SK-N-SH treated with all-trans-retinoic acid at 6 μM for 48 hours (cell line): ENCODE results near the gene TMEM263.
"Not testable (repeated sequence)": the region's sequence is repeated elsewhere in the genome, so short reads cannot be mapped to it uniquely, and the experiment has no call there.

ENCODE experiments used
- ATAC-seq: fragments of 200-7000 bp; cut with Tn5 transposase; 3 replicates; pipeline ENCODE4 v1.9.1; 2020; ENCODE audit warnings: mild to moderate bottlenecking, moderate library complexity
- ARNTL ChIP-seq: fragments of 450-650 bp; formaldehyde crosslinking; IDR thresholded peaks from 2 replicates; pipeline ENCODE4 v1.5.0; 2020; ENCODE audit warnings: low read depth, mild to moderate bottlenecking, moderate library complexity, borderline replicate concordance
- BACH2 ChIP-seq: fragments of 250-450 bp; sonication (Bioruptor Pico); IDR thresholded peaks from 2 replicates; pipeline ENCODE4 v1.9.0; 2021; ENCODE audit warnings: mild to moderate bottlenecking, borderline replicate concordance
- CREB5 ChIP-seq: fragments of 250-450 bp; sonication (Bioruptor Pico); IDR thresholded peaks from 2 replicates; pipeline ENCODE4 v1.5.1; 2020; ENCODE audit warnings: low read depth, mild to moderate bottlenecking, moderate library complexity
- CSDC2 ChIP-seq: fragments of 250-450 bp; sonication (Bioruptor Pico); IDR thresholded peaks from 2 replicates; pipeline ENCODE4 v1.5.0; 2020; ENCODE audit warnings: mild to moderate bottlenecking, moderate library complexity
- ESRRG ChIP-seq: fragments of 250-450 bp; sonication (Bioruptor Pico); IDR thresholded peaks from 2 replicates; pipeline ENCODE4 v1.6.1; 2021; ENCODE audit warnings: mild to moderate bottlenecking
- GLIS3 ChIP-seq: fragments of 250-450 bp; sonication (Bioruptor Pico); IDR thresholded peaks from 2 replicates; pipeline ENCODE4 v1.5.0; 2020; ENCODE audit warnings: mild to moderate bottlenecking, moderate library complexity
- PATZ1 ChIP-seq: fragments of 250-450 bp; sonication (Bioruptor Pico); IDR thresholded peaks from 2 replicates; pipeline ENCODE4 v1.8.0; 2020; ENCODE audit warnings: mild to moderate bottlenecking, moderate library complexity, borderline replicate concordance
- POU6F1 ChIP-seq: fragments of 250-450 bp; sonication (Bioruptor Pico); IDR thresholded peaks from 2 replicates; pipeline ENCODE4 v1.8.0; 2021; ENCODE audit warnings: low read depth, mild to moderate bottlenecking, moderate library complexity, borderline replicate concordance
- SNAI2 ChIP-seq: fragments of 250-450 bp; sonication (Bioruptor Pico); IDR thresholded peaks from 2 replicates; pipeline ENCODE4 v1.5.0; 2020; ENCODE audit warnings: mild to moderate bottlenecking, moderate library complexity
- TCF4 ChIP-seq: fragments of 250-450 bp; sonication (Bioruptor Pico); IDR thresholded peaks from 2 replicates; pipeline ENCODE4 v1.8.0; 2021; ENCODE audit warnings: mild to moderate bottlenecking, moderate library complexity, borderline replicate concordance
- TOX ChIP-seq: fragments of 250-450 bp; sonication (Bioruptor Pico); IDR thresholded peaks from 2 replicates; pipeline ENCODE4 v1.8.0; 2021; ENCODE audit warnings: mild to moderate bottlenecking, moderate library complexity, borderline replicate concordance
- TSHZ2 ChIP-seq: fragments of 250-450 bp; sonication (Bioruptor Pico); IDR thresholded peaks from 2 replicates; pipeline ENCODE4 v1.5.0; 2020; ENCODE audit warnings: mild to moderate bottlenecking, moderate library complexity
- ZFP3 ChIP-seq: fragments of 250-450 bp; sonication (Bioruptor Pico); IDR thresholded peaks from 2 replicates; pipeline ENCODE4 v1.5.0; 2020; ENCODE audit warnings: mild to moderate bottlenecking, moderate library complexity
- ZFP30 ChIP-seq: fragments of 450-650 bp; formaldehyde crosslinking; IDR thresholded peaks from 2 replicates; pipeline ENCODE4 v1.5.0; 2022; ENCODE audit warnings: mild to moderate bottlenecking, moderate library complexity
- ZNF70 ChIP-seq: fragments of 450-650 bp; formaldehyde crosslinking; IDR thresholded peaks from 2 replicates; pipeline ENCODE4 v1.5.0; 2020; ENCODE audit warnings: mild to moderate bottlenecking, moderate library complexity
- ZNF8 ChIP-seq: fragments of 450-650 bp; formaldehyde crosslinking; IDR thresholded peaks from 2 replicates; pipeline ENCODE4 v1.5.0; 2020; ENCODE audit warnings: mild to moderate bottlenecking, moderate library complexity

The TMEM263 gene

GRCh38 chr12:106997916-106998315, 42.2 kb downstream of the TMEM263 start:
- no peak for TF ChIP-seq TCF4 (CRISPR knock-in tag)
- no peak for TF ChIP-seq SNAI2 (CRISPR knock-in tag)
- no peak for TF ChIP-seq BACH2 (CRISPR knock-in tag)
- no peak for TF ChIP-seq GLIS3 (CRISPR knock-in tag)
- TF ChIP-seq ZNF8 (CRISPR knock-in tag): no peak
- TF ChIP-seq CSDC2 (CRISPR knock-in tag): no peak
- ATAC-seq: no peak

GRCh38 chr12:106999446-106999845, 43.7 kb downstream of the TMEM263 start:
- no peak for ATAC-seq
- TF ChIP-seq POU6F1 (CRISPR knock-in tag) (no peak), ZFP3 (CRISPR knock-in tag) (no peak)

GRCh38 chr12:107002665-107003064, 47.0 kb downstream of the TMEM263 start:
- not testable (repeated sequence) for ATAC-seq

- no peak for ATAC-seq
- no peak for TF ChIP-seq TOX
- TF ChIP-seq, all 23 proteins: peak for 0
Measured at GRCh38 chr12:107007411-107007810, 51.7 kb downstream of the TMEM263 start.

GRCh38 chr12:107011519-107011918, 55.8 kb downstream of the TMEM263 start:
- TF ChIP-seq PATZ1 (CRISPR knock-in tag) (no peak), GLIS3 (CRISPR knock-in tag) (no peak)
- no peak for ATAC-seq

- no peak for TF ChIP-seq ZNF70
- TF ChIP-seq ARNTL: no peak
- TF ChIP-seq PATZ1 (CRISPR knock-in tag): no peak
- TF ChIP-seq TSHZ2 (CRISPR knock-in tag): no peak
- TF ChIP-seq CREB5 (CRISPR knock-in tag): no peak
- TF ChIP-seq GLIS3 (CRISPR knock-in tag): no peak
- no peak for TF ChIP-seq TOX
- no peak for TF ChIP-seq ZNF8 (CRISPR knock-in tag)
- TF ChIP-seq BACH2 (CRISPR knock-in tag): no peak
- TF ChIP-seq CSDC2 (CRISPR knock-in tag): no peak
- TF ChIP-seq TCF4 (CRISPR knock-in tag): no peak
- no peak for TF ChIP-seq ZFP30 (CRISPR knock-in tag)
- TF ChIP-seq ESRRG (CRISPR knock-in tag): no peak
- no peak for TF ChIP-seq POU6F1 (CRISPR knock-in tag)
- TF ChIP-seq, all 23 proteins: peak for 0
- ATAC-seq: no peak
Measured at GRCh38 chr12:107012736-107013425, 57.2 kb downstream of the TMEM263 start.
